Keratinocyte (primary cell): ENCODE results near the gene GPR152. TPM values are rescaled to one million over a fixed set of nuclear protein-coding genes. Genes with fewer than 3 reads are reported as not detected.

Experiments used
- DNase-seq: peaks from one replicate; pipeline ENCODE4 v3.0.0-alpha.2; 2011; ENCODE audit warnings: low read depth, missing footprints, low spot score
- FAIRE-seq: peaks from 2 replicates; lab custom pipeline; 2011; peaks lifted over from hg19 to GRCh38; lab: Jason Lieb, UNC
- H2AFZ ChIP-seq: 2 replicates; pipeline ENCODE4 v1.6.0; 2012; ENCODE audit warnings: low read length, control low read depth, inconsistent platforms; ENCODE audit not compliant: control insufficient read depth
- H3K27ac ChIP-seq: 2 replicates; pipeline ENCODE4 v1.5.1; 2011; ENCODE audit warnings: low read length; ENCODE audit not compliant: control insufficient read depth, insufficient read depth
- H3K27me3 ChIP-seq: 3 replicates; pipeline ENCODE4 v1.6.0; 2011; ENCODE audit warnings: low read length; ENCODE audit not compliant: control insufficient read depth, insufficient read depth; ENCODE audit errors: extremely low read depth
- H3K36me3 ChIP-seq, 2 experiments: 2 replicates in 1 of 2; 3 replicates in 1 of 2; pipeline ENCODE4 v1.5.1; 2011; ENCODE audit warnings: low read length in 2 of 2, mild to moderate bottlenecking in 1 of 2; ENCODE audit not compliant: control insufficient read depth in 2 of 2, insufficient read depth in 2 of 2; ENCODE audit errors: extremely low read depth in 1 of 2
- H3K4me1 ChIP-seq: 3 replicates; pipeline ENCODE4 v1.5.1; 2011; ENCODE audit warnings: low read length; ENCODE audit not compliant: control insufficient read depth, insufficient read depth; ENCODE audit errors: extremely low read depth
- H3K4me2 ChIP-seq: 3 replicates; pipeline ENCODE4 v1.6.0; 2011; ENCODE audit warnings: low read depth, low read length; ENCODE audit not compliant: control insufficient read depth, insufficient read depth; ENCODE audit errors: extremely low read depth
- H3K4me3 ChIP-seq, 3 experiments: fragments of 200-600 bp in 1 of 3; sonication (generic) in 1 of 3; 2 replicates in 2 of 3; 3 replicates in 1 of 3; pipeline ENCODE4 v1.5.1; 2011 to 2016; ENCODE audit warnings: low read length in 3 of 3, mild to moderate bottlenecking in 3 of 3, control low read depth in 2 of 3, inconsistent platforms in 1 of 3, low read depth in 1 of 3, mixed read lengths in 1 of 3, mixed run types in 1 of 3, moderate library complexity in 1 of 3; ENCODE audit not compliant: control insufficient read depth in 2 of 3, insufficient read depth in 2 of 3; ENCODE audit errors: extremely low read depth in 1 of 3
- H3K79me2 ChIP-seq: 2 replicates; pipeline ENCODE4 v1.6.0; 2012; ENCODE audit warnings: low read length; ENCODE audit not compliant: control insufficient read depth, insufficient read depth
- H3K9ac ChIP-seq: 3 replicates; pipeline ENCODE4 v1.6.0; 2011; ENCODE audit warnings: low read length; ENCODE audit not compliant: control insufficient read depth, insufficient read depth; ENCODE audit errors: extremely low read depth
- H3K9me1 ChIP-seq: 3 replicates; pipeline ENCODE4 v1.6.0; 2011; ENCODE audit warnings: low read length; ENCODE audit not compliant: control insufficient read depth, insufficient read depth; ENCODE audit errors: extremely low read depth
- H3K9me3 ChIP-seq: 2 replicates; pipeline ENCODE4 v1.5.1; 2012; ENCODE audit warnings: low read depth, low read length; ENCODE audit not compliant: control insufficient read depth
- H4K20me1 ChIP-seq: 3 replicates; pipeline ENCODE4 v1.6.0; 2011; ENCODE audit warnings: low read length; ENCODE audit not compliant: control insufficient read depth, insufficient read depth; ENCODE audit errors: extremely low read depth
- EZH2 ChIP-seq: IDR thresholded peaks from one replicate; pipeline ENCODE4 v1.6.1; 2012; ENCODE audit warnings: inconsistent platforms, mild to moderate bottlenecking, low read length, moderate library complexity
- dilution Hi-C: fragments of 300-500 bp; cut with MboI; formaldehyde crosslinking; loops from one replicate; pipeline ENCODE4 v1.7.0; 2020; ENCODE audit warnings: low sequenced_read_pairs; ENCODE audit not compliant: extremely low pct_ligation_motif_present
- polyA plus RNA-seq, 5 experiments: library from polyadenylated mRNA; depleted of rRNA in 3 of 5; stranded (reverse) in 3 of 5; stranded (forward) in 1 of 5; unstranded in 1 of 5; fragments of >200 nt; gene quantifications; 1 replicate in 1 of 5; 2 replicates in 3 of 5; 3 replicates in 1 of 5; pipeline versions ENCODE4 v1.2.1 to v1.2.3, GENCODE V29; 2011 to 2012; ENCODE audit warnings: missing spikeins in 2 of 5, low read depth in 1 of 5, low replicate concordance in 1 of 5
- TF ChIP-seq, protein P1 (sequence below), 3 experiments: IDR thresholded peaks in 1 of 3; conservative IDR thresholded peaks in 1 of 3; optimal IDR thresholded peaks in 1 of 3; 2 replicates in 2 of 3; 3 replicates in 1 of 3; pipeline versions ENCODE3 to v1.5.1; 2011; ENCODE audit warnings: low read length in 3 of 3, mild to moderate bottlenecking in 3 of 3, moderate library complexity in 2 of 3, control low read depth in 1 of 3, inconsistent platforms in 1 of 3; ENCODE audit not compliant: insufficient read depth in 2 of 3; ENCODE audit errors: extremely low read depth in 1 of 3

The GPR152 gene
- polyA plus RNA-seq, 1 donor (not counting 4 experiments of a cell fraction or from before 2014, with no cell fraction given): not detected

DNA sequence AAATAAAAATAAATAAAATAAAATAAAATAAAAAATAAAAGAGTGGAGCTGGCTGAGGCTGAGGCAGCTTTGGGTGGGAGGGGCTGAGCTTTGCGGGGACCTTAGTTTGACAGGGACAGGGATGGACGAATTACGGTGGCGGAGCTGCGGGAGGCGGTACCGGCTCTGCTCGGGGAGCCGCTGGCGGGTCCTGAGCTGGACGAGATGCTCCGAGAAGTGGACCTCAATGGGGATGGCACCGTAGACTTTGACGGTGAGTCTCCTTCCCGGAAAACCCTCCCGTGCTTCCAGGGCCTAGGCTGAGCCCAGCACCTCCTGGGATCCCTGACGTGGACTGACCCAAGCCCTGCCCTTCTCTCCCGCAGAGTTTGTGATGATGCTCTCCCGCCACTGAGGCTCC, 5.7 kb upstream of the GPR152 start:
- TF ChIP-seq, protein P1, sequence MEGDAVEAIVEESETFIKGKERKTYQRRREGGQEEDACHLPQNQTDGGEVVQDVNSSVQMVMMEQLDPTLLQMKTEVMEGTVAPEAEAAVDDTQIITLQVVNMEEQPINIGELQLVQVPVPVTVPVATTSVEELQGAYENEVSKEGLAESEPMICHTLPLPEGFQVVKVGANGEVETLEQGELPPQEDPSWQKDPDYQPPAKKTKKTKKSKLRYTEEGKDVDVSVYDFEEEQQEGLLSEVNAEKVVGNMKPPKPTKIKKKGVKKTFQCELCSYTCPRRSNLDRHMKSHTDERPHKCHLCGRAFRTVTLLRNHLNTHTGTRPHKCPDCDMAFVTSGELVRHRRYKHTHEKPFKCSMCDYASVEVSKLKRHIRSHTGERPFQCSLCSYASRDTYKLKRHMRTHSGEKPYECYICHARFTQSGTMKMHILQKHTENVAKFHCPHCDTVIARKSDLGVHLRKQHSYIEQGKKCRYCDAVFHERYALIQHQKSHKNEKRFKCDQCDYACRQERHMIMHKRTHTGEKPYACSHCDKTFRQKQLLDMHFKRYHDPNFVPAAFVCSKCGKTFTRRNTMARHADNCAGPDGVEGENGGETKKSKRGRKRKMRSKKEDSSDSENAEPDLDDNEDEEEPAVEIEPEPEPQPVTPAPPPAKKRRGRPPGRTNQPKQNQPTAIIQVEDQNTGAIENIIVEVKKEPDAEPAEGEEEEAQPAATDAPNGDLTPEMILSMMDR (optimal IDR thresholded peaks at IDR 0.05 in 1 of 3, IDR thresholded peaks at IDR 0.05 in 1 of 3, conservative IDR thresholded peaks at IDR 0.05 in 1 of 3; ENCODE audit: extremely low read depth in 1 of 3, insufficient read depth in 2 of 3, low read length in 3 of 3): no peak
- TF ChIP-seq EZH2: no peak

DNA sequence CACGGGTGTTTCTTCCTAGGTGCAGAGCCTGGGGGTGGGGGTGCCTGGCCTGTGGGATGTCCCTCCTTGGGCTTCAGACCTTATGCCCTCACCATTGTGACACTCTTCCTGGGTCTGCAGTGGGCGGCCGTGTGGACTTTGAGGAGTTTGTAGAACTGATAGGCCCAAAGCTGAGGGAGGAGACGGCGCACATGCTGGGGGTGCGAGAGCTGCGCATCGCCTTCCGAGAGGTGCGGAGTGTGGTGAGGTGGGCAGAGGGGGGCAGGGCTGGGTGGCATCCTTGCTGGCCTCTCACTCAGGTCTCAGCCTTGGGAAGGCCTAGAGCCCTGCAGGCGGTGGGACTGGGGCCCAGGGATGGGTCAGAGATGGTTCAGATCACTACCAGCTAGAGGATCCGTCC, 4.9 kb upstream of the GPR152 start:
- no peak for DNase-seq
- dilution Hi-C loops: no loop called here
- no peaks in the 10 kb centered on the region for H3K9me3 ChIP-seq
- H3K27ac ChIP-seq: no peak overlapping the region
- no peaks in the 10 kb centered on the region for H3K27me3 ChIP-seq
- H3K4me3 ChIP-seq: no peak overlapping the region
- peaks cover 2% of the 10 kb centered on the region for H3K4me1 ChIP-seq
- no peak overlapping the region for H3K9ac ChIP-seq
- H3K36me3 ChIP-seq: no peaks in the 10 kb centered on the region
- TF ChIP-seq, protein P1 (optimal IDR thresholded peaks at IDR 0.05 in 1 of 3, IDR thresholded peaks at IDR 0.05 in 1 of 3, conservative IDR thresholded peaks at IDR 0.05 in 1 of 3; ENCODE audit: extremely low read depth in 1 of 3, insufficient read depth in 2 of 3, low read length in 3 of 3): no peak
- TF ChIP-seq EZH2: no peak
- no peaks in the 10 kb centered on the region for H4K20me1 ChIP-seq
- FAIRE-seq: no peak
- H3K4me2 ChIP-seq: no peak overlapping the region
- no peaks in the 10 kb centered on the region for H3K9me1 ChIP-seq
- no peak overlapping the region for H2AFZ ChIP-seq
- H3K79me2 ChIP-seq: no peaks in the 10 kb centered on the region

More for the DNA sequence above, 5.7 kb upstream of the GPR152 start:
- no peak overlapping the region for H3K27ac ChIP-seq
- FAIRE-seq: no peak
- no peak overlapping the region for H3K4me2 ChIP-seq
- no peak for DNase-seq
- H2AFZ ChIP-seq: no peak overlapping the region
- no peak overlapping the region for H3K9ac ChIP-seq
- no peaks in the 10 kb centered on the region for H4K20me1 ChIP-seq
- H3K4me3 ChIP-seq: no peak overlapping the region
- no peaks in the 10 kb centered on the region for H3K36me3 ChIP-seq
- H3K9me3 ChIP-seq: no peaks in the 10 kb centered on the region
- peaks cover 2% of the 10 kb centered on the region for H3K4me1 ChIP-seq
- no peaks in the 10 kb centered on the region for H3K9me1 ChIP-seq
- dilution Hi-C loops: no loop called here
- H3K27me3 ChIP-seq: no peaks in the 10 kb centered on the region
- H3K79me2 ChIP-seq: no peaks in the 10 kb centered on the region
